Stimulated activated CD8-positive, alpha-beta memory T cell treated with anti-CD3 and anti-CD28 coated beads, Interleukin-12 subunit alpha, Interleukin-12 subunit beta, amount 100 ng/mL, for 1 hour (primary cell): Measurements from ENCODE around the gene ADCY5.

Experiments
- DNase-seq: peaks from one replicate; pipeline ENCODE4 v3.0.0-alpha.2; 2020; ENCODE audit warnings: low read depth

ADCY5 gene

GRCh38 chr3:123301331-123302184, 147.3 kb downstream of the ADCY5 start:
- DNase-seq, result no peak

- no peak for DNase-seq
Measured at GRCh38 chr3:123300583-123300982, 148.3 kb downstream of the ADCY5 start.

GRCh38 chr3:123300056-123300455, 148.8 kb downstream of the ADCY5 start:
- no peak for DNase-seq

GRCh38 chr3:123299581-123299980, 149.3 kb downstream of the ADCY5 start:
- DNase-seq, result no peak

- DNase-seq, result no peak
Measured at GRCh38 chr3:123298903-123299302, 150.0 kb downstream of the ADCY5 start.

- DNase-seq, result no peak
Measured at GRCh38 chr3:123297627-123297899, 151.3 kb downstream of the ADCY5 start.

- no peak for DNase-seq
Measured at GRCh38 chr3:123296836-123297626, 151.9 kb downstream of the ADCY5 start.

GRCh38 chr3:123296261-123296660, 152.6 kb downstream of the ADCY5 start:
- no peak for DNase-seq

GRCh38 chr3:123295901-123296250, 153.0 kb downstream of the ADCY5 start:
- no peak for DNase-seq

- no peak for DNase-seq
Measured at GRCh38 chr3:123295171-123295900, 153.6 kb downstream of the ADCY5 start.

- DNase-seq, result no peak
Measured at GRCh38 chr3:123294296-123294938, 154.5 kb downstream of the ADCY5 start.

- no peak for DNase-seq
Measured at GRCh38 chr3:123292321-123293310, 156.3 kb downstream of the ADCY5 start.

- DNase-seq, result no peak
Measured at GRCh38 chr3:123291404-123291803, 157.5 kb downstream of the ADCY5 start.

- DNase-seq, result no peak
Measured at GRCh38 chr3:123290962-123291361, 157.9 kb downstream of the ADCY5 start.

GRCh38 chr3:123290107-123290930, 158.6 kb downstream of the ADCY5 start:
- DNase-seq, result no peak

- DNase-seq, result no peak
Measured at GRCh38 chr3:123289391-123290106, 159.3 kb downstream of the ADCY5 start.

GRCh38 chr3:123287962-123288302, 161.0 kb downstream of the ADCY5 start:
- DNase-seq, result no peak

- no peak for DNase-seq
Measured at GRCh38 chr3:123287051-123287961, 161.6 kb downstream of the ADCY5 start.
